Lower lobe of right lung (tissue), 2 donors: ENCODE measurements around the gene HS3ST6. TPM values are rescaled to one million over a fixed set of nuclear protein-coding genes. Genes with fewer than 3 reads are reported as not detected.

ENCODE experiments used
- ATAC-seq, 2 donors: fragments of 200-7000 bp; cut with Tn5 transposase; one replicate each; pipeline ENCODE4 v1.9.1; 2020 to 2022; ENCODE audit warnings: mild to moderate bottlenecking in 2 of 2, moderate library complexity in 2 of 2
- DNase-seq: peaks from one replicate; pipeline ENCODE4 v3.0.0-alpha.2; 2020
- H3K27ac ChIP-seq: fragments of 200-600 bp; one replicate; pipeline ENCODE4 v1.8.0; 2022
- H3K27me3 ChIP-seq: fragments of 200-600 bp; one replicate; pipeline ENCODE4 v1.8.0; 2022; ENCODE audit warnings: low read depth
- H3K36me3 ChIP-seq: fragments of 200-600 bp; one replicate; pipeline ENCODE4 v1.8.0; 2022; ENCODE audit warnings: mild to moderate bottlenecking
- H3K4me1 ChIP-seq: fragments of 200-600 bp; one replicate; pipeline ENCODE4 v1.8.0; 2022
- H3K4me3 ChIP-seq: fragments of 200-600 bp; one replicate; pipeline ENCODE4 v1.8.0; 2022; ENCODE audit warnings: mild to moderate bottlenecking
- H3K9me3 ChIP-seq: fragments of 200-600 bp; one replicate; pipeline ENCODE4 v1.8.0; 2022
- CTCF ChIP-seq: fragments of 200-600 bp; IDR thresholded peaks from one replicate; pipeline ENCODE4 v1.8.0; 2022; ENCODE audit warnings: antibody characterized with exemption, mild to moderate bottlenecking
- intact Hi-C: fragments of 100-400 bp; cut with DNase I; formaldehyde crosslinking; loops from one replicate; pipeline ENCODE4 v1.11.0; 2022
- long read RNA-seq: library from polyadenylated mRNA; unstranded; transcript quantifications from one replicate; pipeline ENCODE4 v2.0.0, GENCODE V29; 2021
- total RNA-seq: library from RNA; stranded (reverse); fragmentation: NEBNext Ultra II Directional; extraction: Animal tissue kit (Norgen Biotek cat#: 25700); gene quantifications from one replicate; pipeline ENCODE4 v1.2.1, GENCODE V29; 2021
- donor health status: DM: no; HTN: yes; CAD: no; lungs with severe emphysema.

HS3ST6 gene
- total RNA-seq, result 1.3 TPM
- long read RNA-seq, partial matches to known transcripts, result 0 of 1 reads
- long read RNA-seq, other reads (novel, unspliced or antisense), result 0 of 1 reads

DNA sequence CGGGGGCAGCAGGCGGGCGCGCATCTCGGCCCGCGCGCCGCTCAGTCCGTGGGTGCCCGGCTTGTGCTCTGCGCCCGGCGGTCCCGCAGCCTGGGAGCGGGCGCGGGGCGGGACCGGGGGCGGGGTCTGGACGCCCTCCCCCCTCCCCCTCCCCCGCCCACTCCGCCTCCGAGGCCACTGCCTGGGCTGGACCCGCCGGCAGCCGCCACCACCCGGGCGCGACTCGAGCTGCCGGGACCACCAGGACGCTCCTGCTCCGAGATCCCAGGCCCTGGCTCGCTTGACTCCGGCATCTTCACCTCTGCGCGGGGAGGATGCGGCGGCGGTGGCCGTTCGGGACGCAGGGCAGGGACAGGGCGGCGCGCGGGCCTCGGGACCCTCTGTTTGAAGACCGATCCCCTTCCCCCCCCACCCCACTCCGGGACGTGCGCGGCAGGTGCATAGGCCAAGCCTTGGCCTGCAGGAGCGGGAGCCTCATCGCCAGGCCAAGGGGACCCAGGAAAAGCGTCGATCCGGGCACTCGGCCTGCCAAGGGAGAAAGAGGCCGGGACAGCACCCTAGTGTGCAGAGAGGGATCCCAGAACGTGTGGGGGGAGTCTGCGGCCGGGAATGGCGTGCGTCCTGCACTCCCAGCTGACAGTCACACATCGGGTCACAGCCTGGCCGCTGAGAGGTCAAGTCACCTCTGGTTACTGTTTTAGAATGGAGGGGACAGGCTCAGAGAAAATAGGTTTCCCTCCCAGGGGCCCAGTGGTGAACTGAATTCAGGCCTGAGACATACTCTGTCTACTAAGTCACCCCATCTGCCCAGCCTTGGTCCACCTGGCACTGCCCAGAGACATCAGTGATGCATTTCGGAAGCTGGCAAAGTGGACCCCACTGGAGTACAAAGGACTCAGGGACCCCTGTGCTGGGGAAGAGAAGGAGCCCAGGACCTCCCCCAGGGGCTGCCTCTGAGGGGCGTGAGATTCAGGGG lies at the start of gene HS3ST6:
HS3ST6 (minus strand) TSS at position 65 of the 976 bp plus-strand sequence. CDS start 92 bp downstream, outside the sequence.
- Histone ChIP-seq H3K9me3 (no peaks in the 10 kb centered on the region), H3K27ac (no peak within 1 kb of the TSS), H3K27me3 (peaks cover 89% of the 10 kb centered on the region), H3K36me3 (no peaks in the 10 kb centered on the region), H3K4me1 (peaks cover 8% of the 10 kb centered on the region), H3K4me3 (no peak within 1 kb of the TSS)
- ATAC-seq (no peak), DNase-seq (no peak)
- TF ChIP-seq CTCF, result no peak
- intact Hi-C loops, result no loop called here

GRCh38 chr16:1966460-1966859 lies 48.2 kb upstream of the HS3ST6 start, which contains the start of gene RNF151:
TSS of gene RNF151 (plus strand) at chr16:1966856. CDS start at chr16:1966882, 26 bp downstream.
- Histone ChIP-seq H3K4me3 (peak within 1 kb of the TSS; percentile 92), H3K36me3 (peaks cover 20% of the 10 kb centered on the region), H3K27ac (peak within 1 kb of the TSS; percentile 98), H3K4me1 (peaks cover 35% of the 10 kb centered on the region), H3K27me3 (no peaks in the 10 kb centered on the region), H3K9me3 (no peaks in the 10 kb centered on the region)
- intact Hi-C loops, result no loop called here
- no peak for TF ChIP-seq CTCF
- ATAC-seq (no peak), DNase-seq (no peak)

- DNase-seq (no peak), ATAC-seq (peak in 1 of 2 donors; percentile 2)
- intact Hi-C loops, result no loop called here
- peak overlapping the region; percentile 98 for H3K27ac ChIP-seq
- H3K36me3 ChIP-seq, result peaks cover 26% of the 10 kb centered on the region
- H3K4me3 ChIP-seq, result peak overlapping the region; percentile 92
- H3K4me1 ChIP-seq, result peaks cover 33% of the 10 kb centered on the region
- TF ChIP-seq CTCF, result no peak
- no peaks in the 10 kb centered on the region for H3K9me3 ChIP-seq
- no peaks in the 10 kb centered on the region for H3K27me3 ChIP-seq
These were observed 47.3 kb upstream of the HS3ST6 start for GRCh38 chr16:1965396-1966001.

GRCh38 chr16:1964506-1965395 lies 46.5 kb upstream of the HS3ST6 start, which contains the start of gene RPS2:
TSS of gene RPS2 (minus strand) at chr16:1964826. CDS start at chr16:1964625, 201 bp downstream.
- peaks cover 26% of the 10 kb centered on the region for H3K36me3 ChIP-seq
- TF ChIP-seq CTCF, result no peak
- DNase-seq (peak; percentile 100), ATAC-seq (peak; percentile 97 to 99)
- no peaks in the 10 kb centered on the region for H3K27me3 ChIP-seq
- intact Hi-C loops, result no loop called here
- peak within 1 kb of the TSS; percentile 98 for H3K27ac ChIP-seq
- H3K4me3 ChIP-seq, result peak within 1 kb of the TSS; percentile 92
- no peaks in the 10 kb centered on the region for H3K9me3 ChIP-seq
- H3K4me1 ChIP-seq, result peaks cover 40% of the 10 kb centered on the region
